PC-9 (cell line): ENCODE measurements around the gene RAB2B. TPM values are rescaled to one million over a fixed set of nuclear protein-coding genes. Genes with fewer than 3 reads are reported as not detected.

Source experiments
- Bru-seq: library from RNA; stranded (reverse); fragments of 400-500 nt; gene quantifications from one replicate; lab custom pipeline; 2021; lab: Mats Ljungman, UMichigan
- BruChase-seq, 2 experiments: library from RNA; stranded (reverse); fragments of 400-500 nt; gene quantifications; one replicate each; lab custom pipeline; 2021; lab: Mats Ljungman, UMichigan
- BruUV-seq: library from RNA; stranded (reverse); fragments of 400-500 nt; replicated peaks from 2 replicates; lab custom pipeline; 2021; lab: Mats Ljungman, UMichigan
- CTCF ChIA-PET: fragments of 300-600 bp; sonication (Branson Sonifier 250); formaldehyde crosslinking; loops from one replicate; lab custom pipeline; 2022; ENCODE audit warnings: antibody characterized with exemption; lab: Charles Lee
- POLR2A ChIA-PET: fragments of 300-600 bp; sonication (Branson Sonifier 250); formaldehyde crosslinking; loops from one replicate; lab custom pipeline; 2022; ENCODE audit warnings: antibody characterized with exemption; ENCODE audit not compliant: unreplicated experiment; lab: Charles Lee
- DNase-seq, 2 experiments: peaks; one replicate each; pipeline versions ENCODE4 v3.0.0 to v3.0.0-alpha.2; 2015 to 2022; ENCODE audit warnings: mixed read lengths in 1 of 2
- H2AFZ ChIP-seq: fragments of 200-600 bp; sonication (generic); 2 replicates; pipeline ENCODE4 v1.8.1; 2017; ENCODE audit warnings: antibody characterized with exemption
- H3F3A ChIP-seq: fragments of 200-600 bp; sonication (generic); 2 replicates; pipeline ENCODE4 v1.8.1; 2017; ENCODE audit warnings: antibody characterized with exemption, mild to moderate bottlenecking, low read depth; ENCODE audit not compliant: insufficient read depth
- H3K27ac ChIP-seq: fragments of 200-600 bp; sonication (generic); 2 replicates; pipeline ENCODE4 v1.6.1; 2016; ENCODE audit warnings: mixed run types
- H3K27me3 ChIP-seq: fragments of 200-600 bp; sonication (generic); 2 replicates; pipeline ENCODE4 v1.6.1; 2016; ENCODE audit warnings: low read depth, mixed run types; ENCODE audit not compliant: insufficient read depth
- H3K36me3 ChIP-seq: fragments of 200-600 bp; sonication (generic); 2 replicates; pipeline ENCODE4 v1.6.1; 2016; ENCODE audit warnings: low read depth, mixed run types
- H3K4me1 ChIP-seq: fragments of 200-600 bp; sonication (generic); replicated peaks from 2 replicates; pipeline ENCODE4 v1.6.1; 2016; ENCODE audit warnings: mixed run types; ENCODE audit not compliant: insufficient read depth
- H3K4me2 ChIP-seq: fragments of 200-600 bp; sonication (generic); 2 replicates; pipeline ENCODE4 v1.6.1; 2017; ENCODE audit warnings: mixed run types
- H3K4me3 ChIP-seq: fragments of 200-600 bp; sonication (generic); 2 replicates; pipeline ENCODE4 v1.6.1; 2016; ENCODE audit warnings: mixed run types
- H3K79me2 ChIP-seq: fragments of 200-600 bp; sonication (generic); 2 replicates; pipeline ENCODE4 v1.6.1; 2017; ENCODE audit warnings: low read depth, mixed run types
- H3K9me2 ChIP-seq: fragments of 200-600 bp; sonication (generic); 2 replicates; pipeline ENCODE4 v1.8.1; 2017; ENCODE audit warnings: mild to moderate bottlenecking; ENCODE audit not compliant: insufficient read depth
- H3K9me3 ChIP-seq: fragments of 200-600 bp; sonication (generic); 2 replicates; pipeline ENCODE4 v1.8.1; 2016; ENCODE audit warnings: low read depth; ENCODE audit not compliant: insufficient read depth
- H4K20me1 ChIP-seq: fragments of 200-600 bp; sonication (generic); 2 replicates; pipeline ENCODE4 v1.8.1; 2017; ENCODE audit not compliant: insufficient read depth
- CTCF ChIP-seq: fragments of 200-600 bp; sonication (generic); conservative IDR thresholded peaks from 2 replicates; pipeline ENCODE4 v1.6.1; 2017; ENCODE audit warnings: mixed run types, antibody characterized with exemption, mild to moderate bottlenecking, moderate library complexity
- EZH2 ChIP-seq: fragments of 200-600 bp; sonication (generic); IDR thresholded peaks from 2 replicates; pipeline ENCODE4 v1.8.0; 2017; ENCODE audit warnings: antibody characterized with exemption, low read depth
- intact Hi-C: fragments of 100-400 bp; cut with micrococcal nuclease; formaldehyde crosslinking; loops from one replicate; pipeline ENCODE4 v1.10.0; 2022; ENCODE audit not compliant: unreplicated experiment
- long read RNA-seq: library from polyadenylated mRNA; stranded (forward); transcript quantifications from one replicate; pipeline ENCODE4 v2.0.0, GENCODE V29; 2022
- total RNA-seq: library from RNA; stranded (reverse); gene quantifications from 2 replicates; pipeline ENCODE4 v1.2.3, GENCODE V29; 2021

RAB2B gene
- 12.2 and 12.8 TPM in 2 replicates for total RNA-seq
- Bru-seq, nascent RNA, result percentile 70 among the genes with signal in this experiment
- BruChase-seq, experiment 1, labeled RNA remaining after a 2-hour chase, result percentile 81 among the genes with signal in this experiment
- BruChase-seq, experiment 2, labeled RNA remaining after a 6-hour chase, result percentile 84 among the genes with signal in this experiment
- long read RNA-seq, partial matches to known transcripts, result 0 of 2 reads
- long read RNA-seq, other reads (novel, unspliced or antisense), result 2 of 2 reads

GRCh38 chr14:21476925-21477681 lies at the start of gene RAB2B, which contains the start of gene TOX4:
Gene RAB2B, minus strand, starts transcription at chr14:21476959. Its CDS starts 87 bp downstream, at chr14:21476872.
Gene TOX4, plus strand, starts transcription at chr14:21477195. Its CDS starts 84 bp downstream, at chr14:21477279.
- Histone ChIP-seq H3K4me1 (peaks cover 16% of the 10 kb centered on the region), H3K9me2 (no peaks in the 10 kb centered on the region), H3K9me3 (no peaks in the 10 kb centered on the region), H3K4me2 (peak within 1 kb of the TSS; percentile 88), H3F3A (no peaks in the 10 kb centered on the region), H3K36me3 (no peaks in the 10 kb centered on the region), H2AFZ (peak within 1 kb of the TSS; percentile 87), H3K27ac (peak within 1 kb of the TSS; percentile 80), H3K4me3 (peak within 1 kb of the TSS; percentile 92), H4K20me1 (no peaks in the 10 kb centered on the region), H3K79me2 (peaks cover 21% of the 10 kb centered on the region), H3K27me3 (no peaks in the 10 kb centered on the region)
- POLR2A ChIA-PET, result interaction anchor here (0.5 to 0.6 kb wide), 3 partner anchors 22 to 796 kb away, joined by 4 to 10 read pairs (median 8); no protein-coding TSS in a partner anchor
- TF ChIP-seq CTCF (peak; percentile 77), EZH2 (no peak)
- BruUV-seq, result no TSS peak
- CTCF ChIA-PET, result interaction anchor here (0.5 to 1.2 kb wide), 4 partner anchors 21 to 148 kb away, joined by 3 read pairs; partner anchors contain the start of gene SALL2
- intact Hi-C loops, result loop anchor here (1.0 to 2.0 kb wide), 3 partner anchors 21 to 40 kb away; partner anchors contain the start of genes CHD8 and METTL3
- peak; percentile 91 to 92 for DNase-seq

- peak; percentile 35 to 61 for DNase-seq
- peaks cover 14% of the 10 kb centered on the region; the same call in 1 of the 2 replicates for H3F3A ChIP-seq
- no peak for TF ChIP-seq EZH2
- H3K9me2 ChIP-seq, result no peaks in the 10 kb centered on the region
- no peaks in the 10 kb centered on the region for H4K20me1 ChIP-seq
- H3K4me2 ChIP-seq, result peak within 1 kb of the TSS; percentile 72
- H3K27ac ChIP-seq, result no peak within 1 kb of the TSS
- intact Hi-C loops, result no loop called here
- ChIA-PET POLR2A (interaction anchor here (0.6 to 0.9 kb wide), 8 partner anchors 9 to 1240 kb away, joined by 3 to 11 read pairs (median 4); partner anchors contain the start of gene METTL3), CTCF (interaction anchor here (0.5 to 0.7 kb wide), 2 partner anchors 49 to 832 kb away, joined by 3 to 6 read pairs; partner anchors contain the start of genes RAB2B and TOX4)
- H3K27me3 ChIP-seq, result no peaks in the 10 kb centered on the region
- peak within 1 kb of the TSS; percentile 57; the same call in 1 of the 2 replicates for H3K4me3 ChIP-seq
- no peaks in the 10 kb centered on the region for H3K9me3 ChIP-seq
- H2AFZ ChIP-seq, result peak within 1 kb of the TSS; percentile 75
- no peaks in the 10 kb centered on the region for H3K36me3 ChIP-seq
- H3K4me1 ChIP-seq, result peaks cover 21% of the 10 kb centered on the region
- H3K79me2 ChIP-seq, result no peaks in the 10 kb centered on the region
- BruUV-seq, result no TSS peak
Measured at GRCh38 chr14:21525962-21526671, 49.4 kb upstream of the RAB2B start, which contains the start of gene SALL2. Gene SALL2, minus strand, starts transcription at chr14:21526346. Its CDS starts 219 bp downstream, at chr14:21526127.

GRCh38 chr14:21525571-21525961 lies 48.8 kb upstream of the RAB2B start:
- H4K20me1 ChIP-seq, result no peaks in the 10 kb centered on the region
- TF ChIP-seq EZH2 (no peak), CTCF (no peak)
- DNase-seq, result no peak
- intact Hi-C loops, result no loop called here
- H3K4me1 ChIP-seq, result peaks cover 21% of the 10 kb centered on the region
- no peak overlapping the region for H2AFZ ChIP-seq
- H3K79me2 ChIP-seq, result no peaks in the 10 kb centered on the region
- no peaks in the 10 kb centered on the region for H3K9me3 ChIP-seq
- H3K9me2 ChIP-seq, result no peaks in the 10 kb centered on the region
- peak overlapping the region; percentile 72 for H3K4me2 ChIP-seq
- peaks cover 14% of the 10 kb centered on the region; the same call in 1 of the 2 replicates for H3F3A ChIP-seq
- no peaks in the 10 kb centered on the region for H3K36me3 ChIP-seq
- POLR2A ChIA-PET, result interaction anchor here (0.6 to 0.9 kb wide), 4 partner anchors 15 to 89 kb away, joined by 4 to 11 read pairs (median 6); partner anchors contain the start of genes CHD8 and METTL3
- no peaks in the 10 kb centered on the region for H3K27me3 ChIP-seq
- H3K27ac ChIP-seq, result no peak overlapping the region
- BruUV-seq, result TSS peak; percentile 34
- peak overlapping the region; percentile 57; the same call in 1 of the 2 replicates for H3K4me3 ChIP-seq
- CTCF ChIA-PET, result interaction anchor here (0.6 to 0.7 kb wide), 2 partner anchors 13 to 832 kb away, joined by 6 to 7 read pairs; no protein-coding TSS in a partner anchor
